Testis (tissue), 3 donors: ENCODE results near the gene CSF2RB. TPM values are rescaled to one million over a fixed set of nuclear protein-coding genes. Genes with fewer than 3 reads are reported as not detected.

Experiments
- DNase-seq: peaks from one replicate; pipeline ENCODE4 v3.0.0-alpha.2; 2019
- H3K27ac ChIP-seq, 2 donors: fragments of 200-600 bp; sonication (generic); one replicate each; pipeline ENCODE4 v1.5.1; 2019
- H3K27me3 ChIP-seq: fragments of 200-600 bp; sonication (generic); one replicate; pipeline ENCODE4 v1.5.1; 2019
- H3K36me3 ChIP-seq: fragments of 200-600 bp; sonication (generic); one replicate; pipeline ENCODE4 v1.5.1; 2017; ENCODE audit warnings: low read depth; ENCODE audit errors: missing control alignments
- H3K4me1 ChIP-seq: fragments of 200-600 bp; sonication (generic); one replicate; pipeline ENCODE4 v1.5.1; 2019
- H3K4me3 ChIP-seq, 2 donors: fragments of 200-600 bp; sonication (generic); one replicate each; pipeline ENCODE4 v1.5.1; 2017 to 2019
- H3K9me3 ChIP-seq: fragments of 200-600 bp; sonication (generic); one replicate; pipeline ENCODE4 v1.5.1; 2017
- POLR2A ChIP-seq: fragments of 450-650 bp; IDR thresholded peaks from one replicate; pipeline ENCODE4 v1.6.1; 2017; ENCODE audit warnings: antibody characterized with exemption, mild to moderate bottlenecking, moderate library complexity
- WGBS, 2 donors: methylation state at CpG; one replicate each; pipeline ENCODE4 v1.1.5; 2018; 5-methylcytosine and 5-hydroxymethylcytosine counted together
- intact Hi-C: fragments of 100-400 bp; cut with DNase I; formaldehyde crosslinking; loops from one replicate; pipeline ENCODE4 v1.15.1; 2023; ENCODE audit warnings: low total_unique reads
- polyA plus RNA-seq: library from polyadenylated mRNA; stranded (reverse); fragments of 350-450 nt; fragmentation: Illumina TruSeq; extraction: RNeasy Lipid Tissue Mini Kit (QIAGEN cat#74804); gene quantifications from one replicate; pipeline ENCODE4 v1.2.3, GENCODE V29; 2014; ENCODE audit warnings: low read depth, low replicate concordance; ENCODE audit not compliant: insufficient read depth
- total RNA-seq, 2 donors: library from RNA; depleted of rRNA; stranded (reverse); fragments of >200 nt; gene quantifications; one replicate each; pipeline ENCODE4 v1.2.3, GENCODE V29; 2016
- TF ChIP-seq, protein P1 (sequence below), 3 experiments: fragments of 450-650 bp in 2 of 3; fragments of 200-600 bp in 1 of 3; sonication (generic) in 1 of 3; IDR thresholded peaks; one replicate each; pipeline ENCODE4 v1.5.1; 2016 to 2019; ENCODE audit warnings: antibody characterized with exemption in 3 of 3, mild to moderate bottlenecking in 2 of 3, moderate library complexity in 1 of 3

CSF2RB gene
- total and polyA plus RNA-seq, 3 donors from 2014 or later, result 2.3 to 4.0 (median 2.6) TPM

- no peak for TF ChIP-seq POLR2A
- TF ChIP-seq, protein P1, sequence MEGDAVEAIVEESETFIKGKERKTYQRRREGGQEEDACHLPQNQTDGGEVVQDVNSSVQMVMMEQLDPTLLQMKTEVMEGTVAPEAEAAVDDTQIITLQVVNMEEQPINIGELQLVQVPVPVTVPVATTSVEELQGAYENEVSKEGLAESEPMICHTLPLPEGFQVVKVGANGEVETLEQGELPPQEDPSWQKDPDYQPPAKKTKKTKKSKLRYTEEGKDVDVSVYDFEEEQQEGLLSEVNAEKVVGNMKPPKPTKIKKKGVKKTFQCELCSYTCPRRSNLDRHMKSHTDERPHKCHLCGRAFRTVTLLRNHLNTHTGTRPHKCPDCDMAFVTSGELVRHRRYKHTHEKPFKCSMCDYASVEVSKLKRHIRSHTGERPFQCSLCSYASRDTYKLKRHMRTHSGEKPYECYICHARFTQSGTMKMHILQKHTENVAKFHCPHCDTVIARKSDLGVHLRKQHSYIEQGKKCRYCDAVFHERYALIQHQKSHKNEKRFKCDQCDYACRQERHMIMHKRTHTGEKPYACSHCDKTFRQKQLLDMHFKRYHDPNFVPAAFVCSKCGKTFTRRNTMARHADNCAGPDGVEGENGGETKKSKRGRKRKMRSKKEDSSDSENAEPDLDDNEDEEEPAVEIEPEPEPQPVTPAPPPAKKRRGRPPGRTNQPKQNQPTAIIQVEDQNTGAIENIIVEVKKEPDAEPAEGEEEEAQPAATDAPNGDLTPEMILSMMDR (IDR thresholded peaks at IDR 0.05), result no peak
- H3K4me1 ChIP-seq, result no peaks in the 10 kb centered on the region
- no peaks in the 10 kb centered on the region for H3K27me3 ChIP-seq
- no peak overlapping the region for H3K27ac ChIP-seq
- WGBS, 2 donors, result 76 to 78% methylated on average over 3 of the region's 3 CpGs
- H3K36me3 ChIP-seq, result no peaks in the 10 kb centered on the region
- intact Hi-C loops, result no loop called here
- H3K9me3 ChIP-seq, result no peaks in the 10 kb centered on the region
- no peak overlapping the region for H3K4me3 ChIP-seq
- DNase-seq, result no peak
Measured at GRCh38 chr22:36927671-36928070, 14.2 kb downstream of the CSF2RB start.

- H3K27ac ChIP-seq, result no peak overlapping the region
- no peaks in the 10 kb centered on the region for H3K4me1 ChIP-seq
- no peak overlapping the region for H3K4me3 ChIP-seq
- TF ChIP-seq, protein P1 (IDR thresholded peaks at IDR 0.05), result no peak
- TF ChIP-seq POLR2A, result no peak
- H3K27me3 ChIP-seq, result no peaks in the 10 kb centered on the region
- 72 to 81% methylated on average over 3 to 9 of the region's 9 CpGs for WGBS, 2 donors
- H3K9me3 ChIP-seq, result no peaks in the 10 kb centered on the region
- no peak for DNase-seq
- intact Hi-C loops, result no loop called here
- no peaks in the 10 kb centered on the region for H3K36me3 ChIP-seq
Measured at GRCh38 chr22:36928196-36928595, 14.8 kb downstream of the CSF2RB start.

- H3K9me3 ChIP-seq, result no peaks in the 10 kb centered on the region
- no peak for TF ChIP-seq POLR2A
- TF ChIP-seq, protein P1 (IDR thresholded peaks at IDR 0.05), result no peak
- DNase-seq, result no peak
- no peak overlapping the region for H3K4me3 ChIP-seq
- no peaks in the 10 kb centered on the region for H3K36me3 ChIP-seq
- no peak overlapping the region for H3K27ac ChIP-seq
- intact Hi-C loops, result no loop called here
- H3K4me1 ChIP-seq, result no peaks in the 10 kb centered on the region
- H3K27me3 ChIP-seq, result no peaks in the 10 kb centered on the region
- WGBS, 2 donors, result 67 to 69% methylated on average over 9 to 17 of the region's 17 CpGs
Measured at GRCh38 chr22:36928786-36929535, 15.5 kb downstream of the CSF2RB start.

- WGBS, 2 donors, result 88 to 93% methylated on average over 3 to 10 of the region's 10 CpGs
Measured at GRCh38 chr22:36929621-36930020, 16.2 kb downstream of the CSF2RB start.

More at GRCh38 chr22:36929621-36930020, 16.2 kb downstream of the CSF2RB start:
- no peaks in the 10 kb centered on the region for H3K27me3 ChIP-seq
- intact Hi-C loops, result no loop called here
- H3K27ac ChIP-seq, result no peak overlapping the region
- no peaks in the 10 kb centered on the region for H3K36me3 ChIP-seq
- TF ChIP-seq, protein P1 (IDR thresholded peaks at IDR 0.05), result no peak
- TF ChIP-seq POLR2A, result no peak
- H3K4me1 ChIP-seq, result no peaks in the 10 kb centered on the region
- no peaks in the 10 kb centered on the region for H3K9me3 ChIP-seq
- DNase-seq, result no peak
- H3K4me3 ChIP-seq, result no peak overlapping the region
